HepG2 (cell line): ENCODE data around the gene TGFA. TPM values are rescaled to one million over a fixed set of nuclear protein-coding genes. Genes with fewer than 3 reads are reported as not detected.

Source experiments
- ATAC-seq: fragments of 200-7000 bp; cut with Tn5 transposase; 3 replicates; pipeline ENCODE4 v1.9.1; 2020; ENCODE audit warnings: mild to moderate bottlenecking, moderate library complexity
- BruUV-seq: library from RNA; stranded (reverse); fragments of 400-500 nt; replicated peaks from 2 replicates; lab custom pipeline; 2021; lab: Mats Ljungman, UMichigan
- CTCF ChIA-PET: fragments of 300-600 bp; formaldehyde crosslinking; extraction: SDS; loops from one replicate; lab custom pipeline; 2021; ENCODE audit warnings: low total read pairs, inconsistent platforms, low intra/inter-chr PET ratio; lab: Yijun Ruan, JAX
- POLR2A ChIA-PET: fragments of 350-600 bp; sonication (Branson Sonifier 250); formaldehyde crosslinking; loops from one replicate; lab custom pipeline; 2020; ENCODE audit warnings: antibody characterized with exemption, inconsistent platforms; lab: Yijun Ruan, JAX
- DNase-seq: peaks from one replicate; pipeline ENCODE4 v3.0.0-alpha.2; 2015; ENCODE audit warnings: low spot score
- FAIRE-seq: peaks from 3 replicates; lab custom pipeline; 2011; peaks lifted over from hg19 to GRCh38; lab: Jason Lieb, UNC
- H2AFZ ChIP-seq: one replicate; pipeline ENCODE4 v1.6.1; 2011; ENCODE audit warnings: low read length, inconsistent platforms
- H3K27ac ChIP-seq: fragments of 300-600 bp; 3 replicates; pipeline ENCODE4 v1.8.0; 2011; ENCODE audit warnings: mixed run types, mild to moderate bottlenecking, mixed read lengths, low read length, inconsistent platforms; ENCODE audit not compliant: insufficient read depth; ENCODE audit errors: extremely low read length
- H3K27me3 ChIP-seq, 2 experiments: fragments of 200-600 bp in 1 of 2; 2 replicates in 1 of 2; 3 replicates in 1 of 2; pipeline versions ENCODE4 v1.6.0 to v1.8.0; 2011; ENCODE audit warnings: low read length in 2 of 2, mild to moderate bottlenecking in 2 of 2, moderate library complexity in 2 of 2, inconsistent platforms in 1 of 2; ENCODE audit not compliant: insufficient read depth in 2 of 2, control insufficient read depth in 1 of 2
- H3K36me3 ChIP-seq, 2 experiments: fragments of 200-600 bp in 1 of 2; replicated peaks in 1 of 2; 2 replicates in 1 of 2; 3 replicates in 1 of 2; pipeline versions ENCODE4 v1.5.1 to v1.8.0; 2011; ENCODE audit warnings: low read length in 2 of 2, inconsistent platforms in 1 of 2; ENCODE audit not compliant: insufficient read depth in 2 of 2, control insufficient read depth in 1 of 2
- H3K4me1 ChIP-seq: 2 replicates; pipeline ENCODE4 v1.5.1; 2012; ENCODE audit warnings: low read length, inconsistent platforms; ENCODE audit not compliant: insufficient read depth
- H3K4me2 ChIP-seq: 2 replicates; pipeline ENCODE4 v1.6.0; 2011; ENCODE audit warnings: low read depth, low read length, inconsistent platforms
- H3K4me3 ChIP-seq, 3 experiments: fragments of 200-600 bp in 1 of 3; sonication (generic), shearing (Covaris generic) in 1 of 3; replicated peaks in 1 of 3; 2 replicates each; pipeline ENCODE4 v1.5.1; 2011 to 2016; ENCODE audit warnings: low read length in 3 of 3, inconsistent platforms in 2 of 3, low read depth in 2 of 3, mild to moderate bottlenecking in 2 of 3, control low read depth in 1 of 3, mixed read lengths in 1 of 3; ENCODE audit not compliant: insufficient read depth in 1 of 3
- H3K79me2 ChIP-seq: one replicate; pipeline ENCODE4 v1.6.1; 2011; ENCODE audit warnings: low read length, inconsistent platforms; ENCODE audit not compliant: insufficient read depth
- H3K9ac ChIP-seq: 2 replicates; pipeline ENCODE4 v1.6.0; 2011; ENCODE audit warnings: mild to moderate bottlenecking, low read depth, low read length, inconsistent platforms; ENCODE audit not compliant: insufficient read depth
- H3K9me3 ChIP-seq: 2 replicates; pipeline ENCODE4 v1.5.1; 2012; ENCODE audit warnings: mild to moderate bottlenecking, low read length
- H4K20me1 ChIP-seq: 2 replicates; pipeline ENCODE4 v1.6.0; 2011; ENCODE audit warnings: inconsistent platforms, mild to moderate bottlenecking, low read length, moderate library complexity; ENCODE audit not compliant: insufficient read depth
- ARNTL ChIP-seq: sonication (generic); formaldehyde crosslinking; IDR thresholded peaks from 2 replicates; pipeline ENCODE4 v1.4.0; 2020; ENCODE audit warnings: mild to moderate bottlenecking, missing genetic modification reagents
- ATAD3A ChIP-seq: sonication (generic); formaldehyde crosslinking; IDR thresholded peaks from 2 replicates; pipeline ENCODE4 v1.4.0; 2020; ENCODE audit warnings: missing genetic modification reagents
- HOXA3 ChIP-seq: sonication (generic); formaldehyde crosslinking; IDR thresholded peaks from 2 replicates; pipeline ENCODE4 v1.5.0; 2020; ENCODE audit warnings: missing genetic modification reagents
- KLF15 ChIP-seq: sonication (generic); formaldehyde crosslinking; IDR thresholded peaks from 2 replicates; pipeline ENCODE4 v1.8.1; 2023; ENCODE audit warnings: borderline replicate concordance, mild to moderate bottlenecking, inconsistent platforms, missing genetic modification reagents, mixed read lengths
- RELA ChIP-seq: sonication (generic); formaldehyde crosslinking; IDR thresholded peaks from 2 replicates; pipeline ENCODE4 v1.4.0; 2020; ENCODE audit warnings: missing genetic modification reagents
- TCF7 ChIP-seq: sonication (generic); IDR thresholded peaks from 2 replicates; pipeline ENCODE4 v1.6.1; 2016; ENCODE audit warnings: antibody characterized with exemption, low read depth
- U2AF2 ChIP-seq: fragments of 200-400 bp; formaldehyde crosslinking; IDR thresholded peaks from 2 replicates; pipeline ENCODE4 v1.6.1; 2017; ENCODE audit warnings: low read depth, mild to moderate bottlenecking, low read length
- ZNF136 ChIP-seq: sonication (generic); formaldehyde crosslinking; IDR thresholded peaks from 2 replicates; pipeline ENCODE4 v1.8.1; 2022; ENCODE audit warnings: low read depth, mild to moderate bottlenecking, moderate library complexity, missing genetic modification reagents
- ZNF207 ChIP-seq: fragments of 450-650 bp; IDR thresholded peaks from 2 replicates; pipeline ENCODE4 v1.6.1; 2016; ENCODE audit warnings: antibody characterized with exemption, borderline replicate concordance
- ZSCAN12 ChIP-seq: sonication (generic); formaldehyde crosslinking; IDR thresholded peaks from 2 replicates; pipeline ENCODE4 v1.9.0; 2021; ENCODE audit warnings: mild to moderate bottlenecking, missing genetic modification reagents
- WGBS: methylation state at CpG from one replicate; pipeline ENCODE4 v1.1.6; 2017; ENCODE audit warnings: low lambda C conversion rate; 5-methylcytosine and 5-hydroxymethylcytosine counted together
- in situ Hi-C: cut with HindIII; loops from 2 replicates; pipeline ENCODE4 v1.10.0; 2017; ENCODE audit warnings: low pct_unique_long_range_greater_than_20kb; ENCODE audit not compliant: extremely low pct_ligation_motif_present
- intact Hi-C: fragments of 100-400 bp; cut with micrococcal nuclease; formaldehyde crosslinking; loops from one replicate; pipeline ENCODE4 v1.10.0; 2022; ENCODE audit not compliant: unreplicated experiment
- polyA plus RNA-seq, 8 experiments: library from polyadenylated mRNA; depleted of rRNA in 3 of 8; stranded (reverse) in 7 of 8; unstranded in 1 of 8; fragments of >200 nt; fragmentation: Illumina TruSeq in 4 of 8; extraction: Trizol in 4 of 8; gene quantifications; 2 replicates each; pipeline versions ENCODE4 v1.2.1 to v1.2.3, GENCODE V29; 2011 to 2016; ENCODE audit warnings: low read depth in 4 of 8, missing spikeins in 1 of 8, mixed read lengths in 1 of 8; ENCODE audit not compliant: insufficient read depth in 1 of 8
- total RNA-seq, 5 experiments: library from RNA; depleted of rRNA; stranded (reverse); fragments of >200 nt; fragmentation: Illumina TruSeq; extraction: Trizol; gene quantifications; 2 replicates each; pipeline ENCODE4 v1.2.3, GENCODE V29; 2016; ENCODE audit warnings: low read depth in 1 of 5
- TF ChIP-seq, protein P1 (sequence below): sonication (generic); formaldehyde crosslinking; IDR thresholded peaks from 2 replicates; pipeline ENCODE4 v1.5.1; 2020; ENCODE audit warnings: missing genetic modification reagents, mild to moderate bottlenecking, borderline replicate concordance
- TF ChIP-seq, protein P2 (sequence below): sonication (generic); formaldehyde crosslinking; IDR thresholded peaks from 2 replicates; pipeline ENCODE4 v1.4.0; 2020; ENCODE audit warnings: mild to moderate bottlenecking, missing genetic modification reagents

The TGFA gene
- total and polyA plus RNA-seq, 2 of the 13 experiments (the other 11 are each of a cell fraction or from before 2014, with no cell fraction given), result 7.8 to 15.3 TPM

- H3K9me3 ChIP-seq, result no peaks in the 10 kb centered on the region
- ATAC-seq (no peak), FAIRE-seq (no peak)
- POLR2A ChIA-PET, result no interaction called here
- H3K4me3 ChIP-seq, result no peak overlapping the region
- no peak overlapping the region for H2AFZ ChIP-seq
- in situ Hi-C loops (no loop called here), intact Hi-C loops (no loop called here)
- H3K9ac ChIP-seq, result no peak overlapping the region
- no TSS peak for BruUV-seq
- H3K79me2 ChIP-seq, result no peaks in the 10 kb centered on the region
- H4K20me1 ChIP-seq, result no peaks in the 10 kb centered on the region
- peaks cover 6% of the 10 kb centered on the region for H3K4me1 ChIP-seq
- TF ChIP-seq RELA (no peak), TCF7 (no peak), ZNF136 (CRISPR knock-in tag) (no peak), ZNF207 (no peak), U2AF2 (no peak), HOXA3 (CRISPR knock-in tag) (no peak)
- TF ChIP-seq, protein P1, sequence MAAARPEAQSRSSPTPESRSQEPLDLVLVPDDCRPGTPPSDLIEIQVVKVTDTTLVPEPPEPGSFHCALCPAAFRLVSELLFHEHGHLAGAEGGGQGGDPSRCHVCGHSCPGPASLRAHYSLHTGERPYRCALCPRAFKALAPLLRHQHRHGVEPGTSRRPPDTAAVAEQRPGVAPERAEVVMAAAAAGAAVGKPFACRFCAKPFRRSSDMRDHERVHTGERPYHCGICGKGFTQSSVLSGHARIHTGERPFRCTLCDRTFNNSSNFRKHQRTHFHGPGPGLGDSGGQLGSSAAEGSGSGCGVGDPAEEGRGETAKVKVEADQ (CRISPR knock-in tag), result no peak
- TF ChIP-seq, all 625 proteins: peak for 0
- Histone ChIP-seq H3K4me2 (no peak overlapping the region), H3K27ac (no peak overlapping the region), H3K27me3 (no peaks in the 10 kb centered on the region), H3K36me3 (no peaks in the 10 kb centered on the region)
- DNase-seq, result no peak
- CTCF ChIA-PET, result no interaction called here
Measured at GRCh38 chr2:70482401-70482800, 71.2 kb downstream of the TGFA start.

DNA sequence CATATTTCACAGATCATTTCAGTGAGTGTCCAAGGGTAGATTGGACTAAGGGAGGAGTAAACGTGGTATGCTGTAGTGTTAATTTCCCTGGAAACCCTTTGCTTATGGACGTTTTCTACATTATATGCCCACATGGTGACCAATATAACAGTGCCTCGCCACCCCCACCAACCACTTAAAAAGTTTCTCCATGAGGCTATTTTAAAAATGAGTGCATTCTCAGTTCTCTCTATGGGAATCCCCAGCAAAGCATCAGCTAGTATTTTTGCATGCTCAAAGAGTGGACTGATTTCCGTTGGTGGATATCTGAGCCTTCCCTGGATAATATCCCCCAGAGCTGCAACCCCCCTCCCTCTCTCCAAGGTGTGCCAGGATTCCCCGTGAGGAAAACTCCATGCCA is 73.2 kb downstream of the TGFA start:
- Histone ChIP-seq H3K4me1 (peaks cover 11% of the 10 kb centered on the region), H3K27ac (no peak overlapping the region), H3K36me3 (no peaks in the 10 kb centered on the region), H3K27me3 (no peaks in the 10 kb centered on the region), H2AFZ (no peak overlapping the region), H3K9ac (no peak overlapping the region), H3K4me3 (no peak overlapping the region), H4K20me1 (no peaks in the 10 kb centered on the region), H3K4me2 (no peak overlapping the region), H3K79me2 (no peaks in the 10 kb centered on the region), H3K9me3 (no peaks in the 10 kb centered on the region)
- CTCF ChIA-PET, result no interaction called here
- FAIRE-seq (no peak), DNase-seq (no peak), ATAC-seq (no peak)
- 80% methylated on average over 5 of the region's 5 CpGs for WGBS
- BruUV-seq, result no TSS peak
- in situ Hi-C loops, result no loop called here
- intact Hi-C loops, result no loop called here
- POLR2A ChIA-PET, result no interaction called here
- TF ChIP-seq KLF15 (CRISPR knock-in tag) (no peak), ZSCAN12 (CRISPR knock-in tag) (no peak), ATAD3A (no peak), ARNTL (CRISPR knock-in tag) (no peak)
- TF ChIP-seq, protein P2, sequence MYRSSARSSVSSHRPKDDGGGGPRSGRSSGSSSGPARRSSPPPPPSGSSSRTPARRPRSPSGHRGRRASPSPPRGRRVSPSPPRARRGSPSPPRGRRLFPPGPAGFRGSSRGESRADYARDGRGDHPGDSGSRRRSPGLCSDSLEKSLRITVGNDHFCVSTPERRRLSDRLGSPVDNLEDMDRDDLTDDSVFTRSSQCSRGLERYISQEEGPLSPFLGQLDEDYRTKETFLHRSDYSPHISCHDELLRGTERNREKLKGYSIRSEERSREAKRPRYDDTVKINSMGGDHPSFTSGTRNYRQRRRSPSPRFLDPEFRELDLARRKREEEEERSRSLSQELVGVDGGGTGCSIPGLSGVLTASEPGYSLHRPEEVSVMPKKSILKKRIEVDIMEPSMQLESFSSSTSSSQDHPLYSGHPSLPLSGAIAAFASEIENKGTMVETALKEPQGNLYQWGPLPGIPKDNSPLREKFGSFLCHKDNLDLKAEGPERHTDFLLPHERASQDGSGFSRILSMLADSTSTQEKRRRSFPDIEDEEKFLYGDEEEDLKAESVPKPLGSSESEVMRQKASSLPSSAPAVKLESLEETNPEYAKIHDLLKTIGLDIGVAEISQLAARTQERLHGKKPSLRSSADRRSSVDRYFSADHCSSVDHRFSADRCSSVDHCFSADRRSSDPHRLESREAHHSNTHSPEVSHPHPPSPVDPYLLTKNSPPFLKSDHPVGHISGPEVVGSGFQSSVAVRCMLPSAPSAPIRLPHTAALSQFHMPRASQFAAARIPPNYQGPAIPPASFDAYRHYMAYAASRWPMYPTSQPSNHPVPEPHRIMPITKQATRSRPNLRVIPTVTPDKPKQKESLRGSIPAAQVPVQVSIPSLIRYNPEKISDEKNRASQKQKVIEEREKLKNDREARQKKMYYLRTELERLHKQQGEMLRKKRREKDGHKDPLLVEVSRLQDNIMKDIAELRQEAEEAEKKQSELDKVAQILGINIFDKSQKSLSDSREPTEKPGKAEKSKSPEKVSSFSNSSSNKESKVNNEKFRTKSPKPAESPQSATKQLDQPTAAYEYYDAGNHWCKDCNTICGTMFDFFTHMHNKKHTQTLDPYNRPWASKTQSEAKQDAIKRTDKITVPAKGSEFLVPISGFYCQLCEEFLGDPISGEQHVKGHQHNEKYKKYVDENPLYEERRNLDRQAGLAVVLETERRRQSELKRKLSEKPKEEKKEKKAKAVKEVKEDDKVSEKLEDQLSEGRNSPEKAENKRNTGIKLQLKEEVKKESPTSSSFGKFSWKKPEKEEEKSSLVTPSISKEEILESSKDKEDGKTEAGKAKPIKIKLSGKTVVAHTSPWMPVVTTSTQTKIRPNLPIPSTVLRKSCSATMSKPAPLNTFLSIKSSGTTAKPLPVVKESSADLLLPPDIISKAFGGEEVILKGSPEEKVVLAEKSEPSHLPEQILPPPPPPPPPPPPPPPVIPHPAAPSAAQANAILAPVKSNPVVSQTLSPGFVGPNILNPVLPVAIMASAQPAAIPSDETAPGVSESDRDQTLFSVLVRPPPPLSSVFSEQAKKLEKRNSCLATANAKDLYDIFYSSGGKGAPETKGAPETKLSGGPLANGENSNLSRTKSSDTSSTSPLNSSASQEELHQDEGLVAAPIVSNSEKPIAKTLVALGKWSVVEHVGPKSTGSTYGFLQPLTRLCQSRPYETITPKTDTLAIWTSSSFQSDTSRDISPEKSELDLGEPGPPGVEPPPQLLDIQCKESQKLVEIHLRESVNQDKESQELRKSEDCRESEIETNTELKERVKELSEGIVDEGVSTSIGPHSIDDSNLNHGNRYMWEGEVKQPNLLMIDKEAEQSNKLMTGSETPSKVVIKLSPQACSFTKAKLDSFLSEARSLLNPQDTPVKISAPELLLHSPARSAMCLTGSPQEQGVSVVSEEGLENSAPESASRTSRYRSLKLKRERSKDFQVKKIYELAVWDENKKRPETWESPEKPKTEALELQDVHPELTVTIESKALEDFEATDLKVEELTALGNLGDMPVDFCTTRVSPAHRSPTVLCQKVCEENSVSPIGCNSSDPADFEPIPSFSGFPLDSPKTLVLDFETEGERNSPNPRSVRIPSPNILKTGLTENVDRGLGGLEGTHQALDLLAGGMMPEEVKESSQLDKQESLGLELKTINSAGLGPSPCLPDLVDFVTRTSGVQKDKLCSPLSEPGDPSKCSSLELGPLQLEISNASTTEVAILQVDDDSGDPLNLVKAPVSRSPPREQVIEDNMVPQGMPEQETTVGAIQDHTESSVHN (CRISPR knock-in tag), result no peak
